Measurements from ENCODE around the gene HELB. TPM values are rescaled to one million over a fixed set of nuclear protein-coding genes. Genes with fewer than 3 reads are reported as not detected.

HELB gene
- total and polyA plus RNA-seq, 10 of the 15 experiments (the other 5 are each of a cell fraction or from before 2014, with no cell fraction given) = 0.58 to 10.0 (median 4.4) TPM

DNA sequence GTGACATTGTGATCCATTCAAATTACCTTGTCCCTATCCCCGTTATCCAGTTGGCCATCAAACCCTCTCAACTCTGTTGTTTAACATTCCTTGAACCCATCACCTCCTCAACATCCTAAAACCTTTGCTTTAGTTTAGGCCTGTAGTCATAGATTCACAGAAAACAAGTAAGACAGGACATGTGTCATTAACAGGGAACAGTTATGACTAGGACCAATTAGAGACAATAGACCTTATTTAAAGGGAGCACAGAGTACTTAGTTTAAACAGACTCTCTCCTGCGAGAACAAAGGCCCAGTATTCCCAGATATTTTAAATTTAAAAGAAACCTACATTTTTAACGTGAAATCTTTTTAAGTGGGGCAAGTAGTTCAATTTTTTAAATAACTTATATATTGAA is 20.0 kb upstream of the HELB start (continued):
- TF ChIP-seq MTA3 (IDR thresholded peaks at IDR 0.05; ENCODE audit: borderline replicate concordance, low read length) = no peak
- TF ChIP-seq, protein P1, sequence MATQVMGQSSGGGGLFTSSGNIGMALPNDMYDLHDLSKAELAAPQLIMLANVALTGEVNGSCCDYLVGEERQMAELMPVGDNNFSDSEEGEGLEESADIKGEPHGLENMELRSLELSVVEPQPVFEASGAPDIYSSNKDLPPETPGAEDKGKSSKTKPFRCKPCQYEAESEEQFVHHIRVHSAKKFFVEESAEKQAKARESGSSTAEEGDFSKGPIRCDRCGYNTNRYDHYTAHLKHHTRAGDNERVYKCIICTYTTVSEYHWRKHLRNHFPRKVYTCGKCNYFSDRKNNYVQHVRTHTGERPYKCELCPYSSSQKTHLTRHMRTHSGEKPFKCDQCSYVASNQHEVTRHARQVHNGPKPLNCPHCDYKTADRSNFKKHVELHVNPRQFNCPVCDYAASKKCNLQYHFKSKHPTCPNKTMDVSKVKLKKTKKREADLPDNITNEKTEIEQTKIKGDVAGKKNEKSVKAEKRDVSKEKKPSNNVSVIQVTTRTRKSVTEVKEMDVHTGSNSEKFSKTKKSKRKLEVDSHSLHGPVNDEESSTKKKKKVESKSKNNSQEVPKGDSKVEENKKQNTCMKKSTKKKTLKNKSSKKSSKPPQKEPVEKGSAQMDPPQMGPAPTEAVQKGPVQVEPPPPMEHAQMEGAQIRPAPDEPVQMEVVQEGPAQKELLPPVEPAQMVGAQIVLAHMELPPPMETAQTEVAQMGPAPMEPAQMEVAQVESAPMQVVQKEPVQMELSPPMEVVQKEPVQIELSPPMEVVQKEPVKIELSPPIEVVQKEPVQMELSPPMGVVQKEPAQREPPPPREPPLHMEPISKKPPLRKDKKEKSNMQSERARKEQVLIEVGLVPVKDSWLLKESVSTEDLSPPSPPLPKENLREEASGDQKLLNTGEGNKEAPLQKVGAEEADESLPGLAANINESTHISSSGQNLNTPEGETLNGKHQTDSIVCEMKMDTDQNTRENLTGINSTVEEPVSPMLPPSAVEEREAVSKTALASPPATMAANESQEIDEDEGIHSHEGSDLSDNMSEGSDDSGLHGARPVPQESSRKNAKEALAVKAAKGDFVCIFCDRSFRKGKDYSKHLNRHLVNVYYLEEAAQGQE (IDR thresholded peaks at IDR 0.05; ENCODE audit: low read depth, low read length) = no peak

DNA sequence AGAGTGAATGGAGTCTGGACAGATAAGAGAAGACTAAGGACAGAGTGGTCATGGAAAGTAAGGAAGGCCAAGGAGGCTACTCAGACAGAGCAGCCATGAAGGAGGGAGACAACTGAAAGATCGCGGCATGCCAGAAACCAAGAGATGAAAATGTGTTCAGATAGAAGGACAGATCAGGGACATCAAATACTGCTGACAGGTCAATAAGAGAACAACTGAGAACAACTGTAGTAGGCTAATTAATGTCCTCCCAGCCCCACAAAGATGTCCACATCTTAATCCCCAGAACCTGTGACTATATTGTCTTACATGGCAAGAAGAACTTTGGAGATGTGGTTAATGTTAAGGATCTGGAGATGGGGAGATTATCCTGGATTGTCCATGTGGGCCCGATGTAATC is 15.0 kb upstream of the HELB start:
- ChIA-PET POLR2A (no interaction called here), CTCF (no interaction called here), RAD21 (ENCODE audit: unreplicated experiment) (no interaction called here), SMC1A (ENCODE audit: uncharacterized antibody, unreplicated experiment) (no interaction called here)
- DNase-seq (ENCODE audit: low read depth, low spot score) (no peak), FAIRE-seq (no peak), ATAC-seq (no peak)
- no TSS peak for BruUV-seq (replicated peaks)
- in situ Hi-C loops (cut with MboI) (no loop called here), intact Hi-C loops (cut with micrococcal nuclease; ENCODE audit: unreplicated experiment) (no loop called here)
- no peak overlapping the region for H2AFZ ChIP-seq (ENCODE audit: control insufficient read depth, low read depth, low read length)
- TF ChIP-seq, protein P2, sequence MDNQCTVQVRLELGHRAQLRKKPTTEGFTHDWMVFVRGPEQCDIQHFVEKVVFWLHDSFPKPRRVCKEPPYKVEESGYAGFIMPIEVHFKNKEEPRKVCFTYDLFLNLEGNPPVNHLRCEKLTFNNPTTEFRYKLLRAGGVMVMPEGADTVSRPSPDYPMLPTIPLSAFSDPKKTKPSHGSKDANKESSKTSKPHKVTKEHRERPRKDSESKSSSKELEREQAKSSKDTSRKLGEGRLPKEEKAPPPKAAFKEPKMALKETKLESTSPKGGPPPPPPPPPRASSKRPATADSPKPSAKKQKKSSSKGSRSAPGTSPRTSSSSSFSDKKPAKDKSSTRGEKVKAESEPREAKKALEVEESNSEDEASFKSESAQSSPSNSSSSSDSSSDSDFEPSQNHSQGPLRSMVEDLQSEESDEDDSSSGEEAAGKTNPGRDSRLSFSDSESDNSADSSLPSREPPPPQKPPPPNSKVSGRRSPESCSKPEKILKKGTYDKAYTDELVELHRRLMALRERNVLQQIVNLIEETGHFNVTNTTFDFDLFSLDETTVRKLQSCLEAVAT (IDR thresholded peaks at IDR 0.05) = no peak
- TF ChIP-seq, protein P3, sequence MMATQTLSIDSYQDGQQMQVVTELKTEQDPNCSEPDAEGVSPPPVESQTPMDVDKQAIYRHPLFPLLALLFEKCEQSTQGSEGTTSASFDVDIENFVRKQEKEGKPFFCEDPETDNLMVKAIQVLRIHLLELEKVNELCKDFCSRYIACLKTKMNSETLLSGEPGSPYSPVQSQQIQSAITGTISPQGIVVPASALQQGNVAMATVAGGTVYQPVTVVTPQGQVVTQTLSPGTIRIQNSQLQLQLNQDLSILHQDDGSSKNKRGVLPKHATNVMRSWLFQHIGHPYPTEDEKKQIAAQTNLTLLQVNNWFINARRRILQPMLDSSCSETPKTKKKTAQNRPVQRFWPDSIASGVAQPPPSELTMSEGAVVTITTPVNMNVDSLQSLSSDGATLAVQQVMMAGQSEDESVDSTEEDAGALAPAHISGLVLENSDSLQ (IDR thresholded peaks at IDR 0.05) = no peak
- no peak for TF ChIP-seq SUPT20H (IDR thresholded peaks at IDR 0.05; ENCODE audit: borderline replicate concordance, control insufficient read depth, low read depth, low read length)
- TF ChIP-seq ZNF24 (IDR thresholded peaks at IDR 0.05) = no peak
- TF ChIP-seq MYB (IDR thresholded peaks at IDR 0.05; ENCODE audit: borderline replicate concordance, low read depth, low read length) = no peak
- no peak for TF ChIP-seq ZBED1 (IDR thresholded peaks at IDR 0.05; ENCODE audit: borderline replicate concordance)
- TF ChIP-seq HDAC6 (IDR thresholded peaks at IDR 0.05; ENCODE audit: unreplicated experiment) = no peak
- TF ChIP-seq NR2C2 (IDR thresholded peaks at IDR 0.05; ENCODE audit: borderline replicate concordance, control insufficient read depth, insufficient read length, low read depth) = no peak
- TF ChIP-seq IRF4 (IDR thresholded peaks at IDR 0.05; ENCODE audit: low read depth, low read length) = no peak
- TF ChIP-seq MXI1 (IDR thresholded peaks at IDR 0.05; ENCODE audit: low read depth, low read length) = no peak
- no peak for TF ChIP-seq GATAD2B (conservative IDR thresholded peaks at IDR 0.05; ENCODE audit: low read depth)
- TF ChIP-seq TCF3 (IDR thresholded peaks at IDR 0.05; ENCODE audit: borderline replicate concordance, insufficient read depth, low read depth, low read length) = no peak
- TF ChIP-seq CREM (IDR thresholded peaks at IDR 0.05; ENCODE audit: low read depth) = no peak
- TF ChIP-seq NFYA (IDR thresholded peaks at IDR 0.05; ENCODE audit: borderline replicate concordance, low read depth, low read length) = no peak
- H3K4me1 ChIP-seq (ENCODE audit: control insufficient read depth, insufficient read depth, low read length) = no peaks in the 10 kb centered on the region
- H4K20me1 ChIP-seq (ENCODE audit: control insufficient read depth, insufficient read depth) = no peaks in the 10 kb centered on the region
- no peak overlapping the region for H3K4me3 ChIP-seq
- 96% methylated on average over 3 of the region's 3 CpGs for WGBS (ENCODE audit: insufficient coverage, insufficient replicate concordance, low lambda C conversion rate, missing lambda C conversion rate)
- no peaks in the 10 kb centered on the region for H3K9me3 ChIP-seq (replicated peaks; ENCODE audit: control insufficient read depth, insufficient read depth, low read length)
- H3K79me2 ChIP-seq (ENCODE audit: control insufficient read depth, insufficient read depth, low read length) = no peaks in the 10 kb centered on the region
- H3K4me2 ChIP-seq (ENCODE audit: control insufficient read depth, insufficient read depth) = no peak overlapping the region
- H3K27ac ChIP-seq (ENCODE audit: control insufficient read depth, insufficient read depth) = no peak overlapping the region
- no peaks in the 10 kb centered on the region; a peak in 1 of 4 replicates for H3K27me3 ChIP-seq (replicated peaks in 1 of 2; ENCODE audit: control insufficient read depth in 2 of 2, insufficient read depth in 2 of 2, low read length in 1 of 2)
- no peaks in the 10 kb centered on the region for H3K36me3 ChIP-seq (ENCODE audit: control insufficient read depth in 2 of 2, insufficient read depth in 2 of 2, low read length in 1 of 2)
- H3K9ac ChIP-seq (ENCODE audit: control insufficient read depth, insufficient read depth, low read length) = no peak overlapping the region
